GM12891 (cell line): ENCODE measurements around the gene CARS1.

Source experiments
- POLR2A ChIP-seq: IDR thresholded peaks from 2 replicates; pipeline ENCODE4 v1.6.1; 2011; ENCODE audit warnings: low read depth, low read length, control low read depth
- POLR2AphosphoS5 ChIP-seq: IDR thresholded peaks from 2 replicates; pipeline ENCODE4 v1.6.1; 2011; ENCODE audit warnings: low read depth, low read length, control low read depth
- POU2F2 ChIP-seq: IDR thresholded peaks from 2 replicates; pipeline ENCODE4 v1.6.1; 2011; ENCODE audit warnings: low read depth, mild to moderate bottlenecking, control low read depth, low read length, moderate library complexity

DNA sequence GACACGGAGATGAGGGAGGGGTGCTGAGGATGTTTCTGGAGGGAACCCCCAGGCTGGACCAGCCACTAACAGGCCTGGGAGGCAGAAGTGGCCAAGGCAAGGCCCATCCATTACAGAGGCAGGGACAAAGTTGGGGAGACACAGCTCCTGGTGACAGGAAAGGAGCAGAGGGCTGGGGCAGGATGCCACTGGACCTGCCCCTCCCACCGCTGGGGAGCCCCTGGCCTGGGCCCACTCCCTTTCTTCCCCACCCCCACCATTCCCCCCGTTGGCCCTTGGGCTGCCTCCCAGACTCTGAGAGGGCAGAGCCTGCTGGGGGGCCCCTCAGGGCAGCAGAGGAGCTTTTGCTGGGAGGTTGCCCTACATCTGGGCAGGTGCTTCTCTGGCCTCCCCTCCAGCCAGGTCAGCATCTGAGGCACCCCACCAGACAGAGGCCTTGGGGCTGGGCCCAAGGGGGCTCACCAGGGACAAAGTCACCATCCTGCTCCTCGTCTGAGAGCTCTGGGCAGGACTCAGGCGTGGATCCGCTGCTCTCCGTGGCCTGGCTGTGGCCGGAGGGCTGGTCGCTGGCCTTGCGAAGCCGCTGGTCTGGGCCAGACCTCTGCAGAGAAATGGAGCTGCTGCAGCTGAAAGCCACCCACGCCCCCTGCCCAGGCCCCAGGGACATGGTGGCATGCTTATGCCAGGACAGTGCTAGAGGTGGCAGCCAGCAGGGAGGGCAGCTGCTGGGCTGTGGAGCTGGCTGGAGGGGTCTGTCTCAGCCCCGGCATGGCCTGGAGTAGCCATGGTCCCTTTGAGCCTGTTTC lies 33.1 kb upstream of the CARS1 start:
- no peak for TF ChIP-seq POLR2AphosphoS5
- TF ChIP-seq POLR2A = no peak
- TF ChIP-seq POU2F2 = no peak
